WI38 (cell line): ENCODE measurements around the gene LYRM4.

Source experiments
- H3K4me3 ChIP-seq: 2 replicates; pipeline ENCODE4 v1.5.1; 2011; ENCODE audit warnings: low read depth, mild to moderate bottlenecking, control low read depth, low read length
- CTCF ChIP-seq: IDR thresholded peaks from 2 replicates; pipeline ENCODE4 v1.5.1; 2012; ENCODE audit warnings: low read depth, mild to moderate bottlenecking, control low read depth, low read length

LYRM4 gene

GRCh38 chr6:5257400-5257799, 3.4 kb downstream of the LYRM4 start:
- no peak for TF ChIP-seq CTCF
- no peak overlapping the region for H3K4me3 ChIP-seq

GRCh38 chr6:5256952-5257351, 3.8 kb downstream of the LYRM4 start:
- H3K4me3 ChIP-seq = no peak overlapping the region
- no peak for TF ChIP-seq CTCF

- no peak overlapping the region for H3K4me3 ChIP-seq
- TF ChIP-seq CTCF = no peak
Observed at GRCh38 chr6:5250911-5251310, 9.8 kb downstream of the LYRM4 start.

GRCh38 chr6:5250451-5250850, 10.3 kb downstream of the LYRM4 start:
- H3K4me3 ChIP-seq = no peak overlapping the region
- no peak for TF ChIP-seq CTCF

GRCh38 chr6:5249451-5250122, 11.2 kb downstream of the LYRM4 start:
- no peak overlapping the region for H3K4me3 ChIP-seq
- TF ChIP-seq CTCF = no peak

GRCh38 chr6:5248302-5249098, 12.2 kb downstream of the LYRM4 start:
- H3K4me3 ChIP-seq = no peak overlapping the region
- TF ChIP-seq CTCF = no peak

- H3K4me3 ChIP-seq = no peak overlapping the region
- TF ChIP-seq CTCF = no peak
Observed at GRCh38 chr6:5247201-5247600, 13.5 kb downstream of the LYRM4 start.
